Fibroblast of lung (primary cell): ENCODE results near the gene SERPIND1.

Experiments used
- EZH2 ChIP-seq: IDR thresholded peaks from 2 replicates; pipeline ENCODE4 v1.5.1; 2012; ENCODE audit warnings: low read length, control low read depth, mild to moderate bottlenecking; ENCODE audit errors: missing control alignments
- TF ChIP-seq, protein P1 (sequence below), 2 donors: IDR thresholded peaks in 1 of 2; conservative IDR thresholded peaks in 1 of 2; 1 replicate in 1 of 2; 2 replicates in 1 of 2; pipeline ENCODE4 v1.5.1; 2011 to 2012; ENCODE audit warnings: low read length in 2 of 2, control low read depth in 1 of 2, inconsistent platforms in 1 of 2, low read depth in 1 of 2, mild to moderate bottlenecking in 1 of 2

DNA sequence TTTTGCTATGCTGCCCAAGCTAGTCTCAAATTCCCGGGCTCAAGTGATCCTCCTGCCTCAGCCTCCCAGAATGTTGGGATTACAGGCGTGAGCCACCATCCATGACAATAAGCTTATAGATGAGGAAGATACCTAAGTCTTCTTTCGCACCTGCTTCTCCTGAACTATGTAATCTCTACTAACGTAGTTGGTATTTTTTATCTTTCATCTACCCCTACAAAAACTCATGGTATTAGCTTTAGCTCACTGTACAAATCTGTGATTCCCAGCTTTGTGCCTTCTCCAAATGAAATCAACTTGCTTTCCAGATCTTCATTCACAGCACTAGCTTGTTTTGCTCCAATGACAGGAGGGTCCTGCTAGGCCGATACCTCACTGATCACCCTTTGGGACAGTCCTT lies 48.3 kb downstream of the SERPIND1 start:
- TF ChIP-seq EZH2: no peak
- TF ChIP-seq, protein P1, sequence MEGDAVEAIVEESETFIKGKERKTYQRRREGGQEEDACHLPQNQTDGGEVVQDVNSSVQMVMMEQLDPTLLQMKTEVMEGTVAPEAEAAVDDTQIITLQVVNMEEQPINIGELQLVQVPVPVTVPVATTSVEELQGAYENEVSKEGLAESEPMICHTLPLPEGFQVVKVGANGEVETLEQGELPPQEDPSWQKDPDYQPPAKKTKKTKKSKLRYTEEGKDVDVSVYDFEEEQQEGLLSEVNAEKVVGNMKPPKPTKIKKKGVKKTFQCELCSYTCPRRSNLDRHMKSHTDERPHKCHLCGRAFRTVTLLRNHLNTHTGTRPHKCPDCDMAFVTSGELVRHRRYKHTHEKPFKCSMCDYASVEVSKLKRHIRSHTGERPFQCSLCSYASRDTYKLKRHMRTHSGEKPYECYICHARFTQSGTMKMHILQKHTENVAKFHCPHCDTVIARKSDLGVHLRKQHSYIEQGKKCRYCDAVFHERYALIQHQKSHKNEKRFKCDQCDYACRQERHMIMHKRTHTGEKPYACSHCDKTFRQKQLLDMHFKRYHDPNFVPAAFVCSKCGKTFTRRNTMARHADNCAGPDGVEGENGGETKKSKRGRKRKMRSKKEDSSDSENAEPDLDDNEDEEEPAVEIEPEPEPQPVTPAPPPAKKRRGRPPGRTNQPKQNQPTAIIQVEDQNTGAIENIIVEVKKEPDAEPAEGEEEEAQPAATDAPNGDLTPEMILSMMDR (conservative IDR thresholded peaks at IDR 0.05 in 1 of 2, IDR thresholded peaks at IDR 0.05 in 1 of 2; ENCODE audit: low read depth in 1 of 2, low read length in 2 of 2): no peak
